Vagina (tissue), 2 donors: Measurements from ENCODE around the gene OR1M1.

Experiments
- POLR2A ChIP-seq, 2 donors: fragments of 450-650 bp; IDR thresholded peaks; one replicate each; pipeline ENCODE4 v1.6.1; 2017; ENCODE audit warnings: antibody characterized with exemption in 2 of 2, mild to moderate bottlenecking in 2 of 2, moderate library complexity in 2 of 2
- TF ChIP-seq, protein P1 (sequence below), 3 experiments: fragments of 450-650 bp in 2 of 3; fragments of 200-600 bp in 1 of 3; sonication (generic) in 1 of 3; IDR thresholded peaks; one replicate each; pipeline ENCODE4 v1.5.1; 2017 to 2019; ENCODE audit warnings: antibody characterized with exemption in 3 of 3, mild to moderate bottlenecking in 2 of 3, moderate library complexity in 2 of 3

GRCh38 chr19:9126900-9127405 is 40.1 kb downstream of the OR1M1 start, which contains the start of gene OR7G3:
- TF ChIP-seq, protein P1, sequence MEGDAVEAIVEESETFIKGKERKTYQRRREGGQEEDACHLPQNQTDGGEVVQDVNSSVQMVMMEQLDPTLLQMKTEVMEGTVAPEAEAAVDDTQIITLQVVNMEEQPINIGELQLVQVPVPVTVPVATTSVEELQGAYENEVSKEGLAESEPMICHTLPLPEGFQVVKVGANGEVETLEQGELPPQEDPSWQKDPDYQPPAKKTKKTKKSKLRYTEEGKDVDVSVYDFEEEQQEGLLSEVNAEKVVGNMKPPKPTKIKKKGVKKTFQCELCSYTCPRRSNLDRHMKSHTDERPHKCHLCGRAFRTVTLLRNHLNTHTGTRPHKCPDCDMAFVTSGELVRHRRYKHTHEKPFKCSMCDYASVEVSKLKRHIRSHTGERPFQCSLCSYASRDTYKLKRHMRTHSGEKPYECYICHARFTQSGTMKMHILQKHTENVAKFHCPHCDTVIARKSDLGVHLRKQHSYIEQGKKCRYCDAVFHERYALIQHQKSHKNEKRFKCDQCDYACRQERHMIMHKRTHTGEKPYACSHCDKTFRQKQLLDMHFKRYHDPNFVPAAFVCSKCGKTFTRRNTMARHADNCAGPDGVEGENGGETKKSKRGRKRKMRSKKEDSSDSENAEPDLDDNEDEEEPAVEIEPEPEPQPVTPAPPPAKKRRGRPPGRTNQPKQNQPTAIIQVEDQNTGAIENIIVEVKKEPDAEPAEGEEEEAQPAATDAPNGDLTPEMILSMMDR (IDR thresholded peaks at IDR 0.05), result no peak
- no peak for TF ChIP-seq POLR2A (IDR thresholded peaks at IDR 0.05)
